ENCODE data around the gene KCNJ6. TPM values are rescaled to one million over a fixed set of nuclear protein-coding genes. Genes with fewer than 3 reads are reported as not detected.

KCNJ6 gene
- total RNA-seq, 1 donor from 2014 or later = not detected

GRCh38 chr21:37615962-37616361 is 300.3 kb downstream of the KCNJ6 start:
- no peak for DNase-seq (ENCODE audit: extremely low spot score in 2 of 2)
- intact Hi-C loops (cut with DNase I) = no loop called here

GRCh38 chr21:37614351-37614875 is 301.8 kb downstream of the KCNJ6 start:
- no peak for DNase-seq (ENCODE audit: extremely low spot score in 2 of 2)
- Histone ChIP-seq H3K9me3 (no peaks in the 10 kb centered on the region), H3K27me3 (no peaks in the 10 kb centered on the region), H3K27ac (no peak overlapping the region), H3K4me3 (no peak overlapping the region), H3K4me1 (no peaks in the 10 kb centered on the region), H3K36me3 (no peaks in the 10 kb centered on the region)
- TF ChIP-seq POLR2AphosphoS5 (IDR thresholded peaks at IDR 0.05; ENCODE audit: insufficient read depth in 1 of 2, low read depth in 1 of 2) = no peak
- TF ChIP-seq POLR2A (IDR thresholded peaks at IDR 0.05) = no peak
- no peak for TF ChIP-seq CTCF (IDR thresholded peaks at IDR 0.05)
- intact Hi-C loops (cut with DNase I) = no loop called here

More at GRCh38 chr21:37615962-37616361, 300.3 kb downstream of the KCNJ6 start:
- Histone ChIP-seq H3K27ac (no peak overlapping the region), H3K27me3 (no peaks in the 10 kb centered on the region), H3K4me1 (no peaks in the 10 kb centered on the region), H3K9me3 (no peaks in the 10 kb centered on the region), H3K36me3 (no peaks in the 10 kb centered on the region), H3K4me3 (no peak overlapping the region)
- TF ChIP-seq POLR2A (IDR thresholded peaks at IDR 0.05) (no peak), POLR2AphosphoS5 (IDR thresholded peaks at IDR 0.05; ENCODE audit: insufficient read depth in 1 of 2, low read depth in 1 of 2) (no peak), CTCF (IDR thresholded peaks at IDR 0.05) (no peak)

- no peak overlapping the region for H3K27ac ChIP-seq
- no peaks in the 10 kb centered on the region for H3K9me3 ChIP-seq
- H3K36me3 ChIP-seq = no peaks in the 10 kb centered on the region
- no peaks in the 10 kb centered on the region for H3K27me3 ChIP-seq
- H3K4me3 ChIP-seq = no peak overlapping the region
- no peaks in the 10 kb centered on the region for H3K4me1 ChIP-seq
- no peak for TF ChIP-seq POLR2AphosphoS5 (IDR thresholded peaks at IDR 0.05; ENCODE audit: insufficient read depth in 1 of 2, low read depth in 1 of 2)
- TF ChIP-seq CTCF (IDR thresholded peaks at IDR 0.05) = no peak
- no peak for TF ChIP-seq POLR2A (IDR thresholded peaks at IDR 0.05)
- DNase-seq (ENCODE audit: extremely low spot score in 2 of 2) = no peak
- intact Hi-C loops (cut with DNase I) = no loop called here
These were observed 309.2 kb downstream of the KCNJ6 start for GRCh38 chr21:37607081-37607480.

DNA sequence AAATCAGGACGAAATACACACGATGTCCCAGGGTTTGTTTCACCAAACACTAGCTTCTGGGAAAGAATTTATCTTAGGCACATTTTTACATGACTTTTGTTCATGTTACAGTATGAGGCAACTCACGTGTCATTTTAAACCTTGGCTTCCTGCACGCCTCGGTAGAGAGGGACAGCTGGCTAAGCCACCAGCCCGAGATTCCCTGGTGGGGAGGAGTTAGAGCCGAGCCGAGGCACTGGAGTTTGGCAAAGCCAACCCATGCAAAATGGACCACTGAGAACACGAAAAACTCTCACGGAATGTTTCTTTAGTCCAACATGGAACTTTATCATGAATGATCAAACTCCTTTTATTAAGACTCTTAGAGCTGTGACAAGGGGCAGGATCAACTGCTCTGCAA is 309.7 kb downstream of the KCNJ6 start:
- Histone ChIP-seq H3K36me3 (no peaks in the 10 kb centered on the region), H3K4me3 (no peak overlapping the region), H3K9me3 (no peaks in the 10 kb centered on the region), H3K4me1 (no peaks in the 10 kb centered on the region), H3K27ac (no peak overlapping the region), H3K27me3 (no peaks in the 10 kb centered on the region)
- TF ChIP-seq POLR2A (IDR thresholded peaks at IDR 0.05) (no peak), CTCF (IDR thresholded peaks at IDR 0.05) (no peak), POLR2AphosphoS5 (IDR thresholded peaks at IDR 0.05; ENCODE audit: insufficient read depth in 1 of 2, low read depth in 1 of 2) (no peak)
- intact Hi-C loops (cut with DNase I) = no loop called here
- no peak for DNase-seq (ENCODE audit: extremely low spot score in 2 of 2)

GRCh38 chr21:37605006-37605405 is 311.3 kb downstream of the KCNJ6 start:
- TF ChIP-seq POLR2AphosphoS5 (IDR thresholded peaks at IDR 0.05; ENCODE audit: insufficient read depth in 1 of 2, low read depth in 1 of 2) (no peak), CTCF (IDR thresholded peaks at IDR 0.05) (no peak), POLR2A (IDR thresholded peaks at IDR 0.05) (no peak)
- no peaks in the 10 kb centered on the region for H3K36me3 ChIP-seq
- H3K4me1 ChIP-seq = no peaks in the 10 kb centered on the region
- no peaks in the 10 kb centered on the region for H3K27me3 ChIP-seq
- H3K9me3 ChIP-seq = no peaks in the 10 kb centered on the region
- no peak overlapping the region for H3K4me3 ChIP-seq
- no peak overlapping the region for H3K27ac ChIP-seq
- no peak for DNase-seq (ENCODE audit: extremely low spot score in 2 of 2)
- intact Hi-C loops (cut with DNase I) = no loop called here
